ENCODE measurements around the gene MT1E.
"Not testable (repeated sequence)": the region's sequence is repeated elsewhere in the genome, so short reads cannot be mapped to it uniquely, and the experiment has no call there.

The MT1E gene

GRCh38 chr16:56647641-56648431 lies 22.3 kb downstream of the MT1E start:
- no peak for DNase-seq (ENCODE audit: low read depth)

- DNase-seq (ENCODE audit: low read depth), result no peak
Observed at GRCh38 chr16:56649271-56649670, 23.7 kb downstream of the MT1E start.

GRCh38 chr16:56649820-56650219 lies 24.2 kb downstream of the MT1E start:
- DNase-seq (ENCODE audit: low read depth), result no peak

GRCh38 chr16:56651586-56651985 lies 26.0 kb downstream of the MT1E start, which contains the start of gene MT1B:
TSS of gene MT1B (plus strand) at chr16:56651886. CDS start at chr16:56651954, 68 bp downstream.
- DNase-seq (ENCODE audit: low read depth), result no peak

GRCh38 chr16:56652600-56652999 lies 27.0 kb downstream of the MT1E start:
- no peak for DNase-seq (ENCODE audit: low read depth)

GRCh38 chr16:56653218-56653617 lies 27.6 kb downstream of the MT1E start:
- DNase-seq (ENCODE audit: low read depth), result no peak

- no peak for DNase-seq (ENCODE audit: low read depth)
Observed at GRCh38 chr16:56657555-56658326, 32.2 kb downstream of the MT1E start, which contains the start of gene MT1F. TSS of gene MT1F (plus strand) at chr16:56657959. CDS start at chr16:56658059, 100 bp downstream.

GRCh38 chr16:56658327-56658875 lies 32.8 kb downstream of the MT1E start:
- DNase-seq (ENCODE audit: low read depth), result no peak

- no peak for DNase-seq (ENCODE audit: low read depth)
Observed at GRCh38 chr16:56662357-56663354, 37.1 kb downstream of the MT1E start.

GRCh38 chr16:56664506-56664905 lies 38.9 kb downstream of the MT1E start:
- DNase-seq (ENCODE audit: low read depth), result no peak

GRCh38 chr16:56665286-56666261 lies 40.0 kb downstream of the MT1E start:
- not testable (repeated sequence) for DNase-seq (ENCODE audit: low read depth)

- no peak for DNase-seq (ENCODE audit: low read depth)
Observed at GRCh38 chr16:56667581-56668571, 42.3 kb downstream of the MT1E start, which contains the start of gene MT1G. TSS of gene MT1G (minus strand) at chr16:56668065. CDS start at chr16:56667993, 72 bp downstream.

- no peak for DNase-seq (ENCODE audit: low read depth)
Observed at GRCh38 chr16:56669005-56669839, 43.6 kb downstream of the MT1E start, which contains the start of gene MT1H. TSS of gene MT1H (plus strand) at chr16:56669814. CDS start at chr16:56669885, 71 bp downstream.

GRCh38 chr16:56669840-56670619 lies 44.4 kb downstream of the MT1E start:
- no peak for DNase-seq (ENCODE audit: low read depth)

GRCh38 chr16:56670620-56670934 lies 45.0 kb downstream of the MT1E start:
- DNase-seq (ENCODE audit: low read depth), result no peak

- DNase-seq (ENCODE audit: low read depth), result not testable (repeated sequence)
Observed at GRCh38 chr16:56671691-56672090, 46.1 kb downstream of the MT1E start.

- not testable (repeated sequence) for DNase-seq (ENCODE audit: low read depth)
Observed at GRCh38 chr16:56672171-56672570, 46.6 kb downstream of the MT1E start.
